Measurements from ENCODE around the gene IRF2.
A peak's percentile ranks its signal among the peaks of the same experiment; 100 is the strongest.

IRF2 gene

DNA sequence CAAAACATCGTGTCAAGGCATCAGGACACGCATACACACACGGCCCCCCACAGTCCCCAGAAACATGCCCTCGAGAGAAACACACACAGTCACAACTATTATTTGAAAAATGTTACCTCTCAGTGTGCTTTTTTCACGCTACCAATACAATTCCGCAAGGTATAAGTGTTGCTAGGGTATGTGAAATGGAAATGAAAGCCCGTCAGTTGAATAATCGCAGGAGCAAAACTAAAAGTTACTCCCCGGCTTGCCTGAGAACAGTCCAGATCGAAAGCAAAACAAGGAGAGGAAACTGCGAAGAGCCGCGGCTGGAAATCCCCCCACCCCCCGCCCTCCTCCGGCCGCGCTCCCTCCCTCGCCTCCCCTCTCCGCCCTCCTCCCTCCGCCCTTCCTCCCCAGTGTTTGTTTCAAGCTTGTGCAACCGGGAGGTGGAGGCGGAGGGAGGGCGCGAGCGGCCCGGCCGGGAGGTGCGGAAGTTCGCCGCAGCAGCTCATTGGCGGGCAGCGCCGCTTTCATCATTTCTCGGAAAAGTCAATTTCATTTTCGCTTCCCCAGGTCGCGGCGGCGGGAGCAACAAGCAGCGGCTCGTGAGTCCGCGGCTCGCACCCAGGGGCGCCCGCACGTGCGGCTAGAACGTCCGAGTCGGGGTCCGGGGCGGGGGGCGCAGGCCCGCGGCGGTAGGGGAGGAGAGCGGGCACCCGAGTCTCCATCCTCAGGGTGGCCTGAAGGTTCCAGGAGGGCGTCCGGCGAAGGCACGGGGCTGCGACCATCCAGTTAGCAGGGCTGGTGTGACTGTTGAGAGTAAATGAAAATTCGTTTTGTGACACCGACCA lies at the start of gene IRF2:
TSS of gene IRF2 (minus strand) at position 288 of the 833 bp plus-strand sequence. CDS start 45,486 bp downstream, outside the sequence.
- peak; percentile 57 to 79 for DNase-seq

DNA sequence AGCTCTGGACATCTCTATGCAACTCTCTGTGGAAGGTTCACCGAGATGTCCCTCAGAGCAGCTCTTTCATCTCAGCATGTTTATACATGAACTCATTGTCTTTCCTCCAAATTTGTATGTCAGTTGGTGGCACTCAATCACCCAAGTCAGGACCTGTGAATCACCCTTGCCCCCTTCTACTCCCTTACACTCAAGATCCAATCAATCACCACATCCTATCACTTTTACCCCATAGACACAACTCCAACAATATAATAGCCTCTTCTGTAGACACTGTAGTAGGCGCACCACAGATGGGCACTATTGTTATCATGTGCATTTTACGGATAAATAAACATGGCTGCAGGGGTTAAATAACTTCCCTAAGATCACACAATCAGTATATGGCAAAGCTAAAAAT lies 41.3 kb upstream of the IRF2 start:
- no peak for DNase-seq

DNA sequence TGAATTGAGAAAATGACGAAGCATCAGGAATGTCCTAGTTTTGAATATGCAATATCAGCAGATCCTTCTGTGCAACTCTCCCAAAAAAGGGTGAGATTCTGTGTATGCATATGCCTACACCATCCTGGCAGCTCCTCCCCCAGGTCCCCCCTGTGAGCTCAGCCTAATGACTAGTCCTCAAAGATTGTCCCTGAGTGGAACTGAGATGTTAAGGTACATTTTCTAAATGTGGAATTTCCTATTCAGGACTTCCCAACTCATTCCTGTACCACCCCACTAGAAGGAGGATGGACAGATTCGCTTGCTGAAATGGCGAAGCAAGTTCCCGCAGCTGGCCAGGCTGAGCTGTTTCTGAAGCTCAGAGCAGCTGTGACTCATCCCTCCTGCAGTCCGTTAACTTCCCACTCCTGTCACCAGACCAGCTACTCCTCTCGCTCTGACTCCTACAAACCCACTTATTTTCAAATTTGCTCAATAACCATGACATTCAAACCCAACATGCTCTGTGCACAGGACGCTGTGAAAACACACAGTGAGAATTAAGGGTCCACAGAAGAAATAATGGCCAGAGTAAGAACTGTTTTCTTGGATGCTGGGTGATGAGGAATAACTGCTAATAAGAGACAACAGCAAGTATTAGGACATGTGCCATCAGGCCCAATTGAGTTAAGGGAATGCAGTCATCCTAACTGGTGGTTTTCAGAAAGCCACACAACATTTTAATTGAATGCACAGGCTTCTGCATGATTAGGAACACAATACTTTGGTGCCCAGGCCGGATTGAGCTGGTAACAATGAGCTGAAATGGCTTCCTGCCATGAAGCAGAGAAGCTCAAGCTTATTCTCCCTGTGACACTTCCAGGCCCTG lies 40.0 kb upstream of the IRF2 start:
- no peak for DNase-seq

DNA sequence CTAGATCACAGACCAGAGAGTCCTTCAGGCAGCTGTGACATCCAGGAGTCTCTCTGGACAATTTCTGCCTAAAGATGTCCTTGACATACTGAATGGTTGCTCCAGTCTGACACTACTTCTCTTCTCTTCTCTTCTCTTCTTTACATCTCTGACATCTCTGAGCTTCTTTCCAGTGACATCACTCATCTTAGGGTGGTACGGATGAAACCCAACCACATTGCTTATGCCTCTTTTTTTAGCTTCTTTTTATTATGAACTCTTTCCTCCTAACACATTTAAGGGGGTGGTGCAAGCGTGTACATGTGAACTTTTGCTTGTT lies 39.4 kb upstream of the IRF2 start:
- no peak for DNase-seq

DNA sequence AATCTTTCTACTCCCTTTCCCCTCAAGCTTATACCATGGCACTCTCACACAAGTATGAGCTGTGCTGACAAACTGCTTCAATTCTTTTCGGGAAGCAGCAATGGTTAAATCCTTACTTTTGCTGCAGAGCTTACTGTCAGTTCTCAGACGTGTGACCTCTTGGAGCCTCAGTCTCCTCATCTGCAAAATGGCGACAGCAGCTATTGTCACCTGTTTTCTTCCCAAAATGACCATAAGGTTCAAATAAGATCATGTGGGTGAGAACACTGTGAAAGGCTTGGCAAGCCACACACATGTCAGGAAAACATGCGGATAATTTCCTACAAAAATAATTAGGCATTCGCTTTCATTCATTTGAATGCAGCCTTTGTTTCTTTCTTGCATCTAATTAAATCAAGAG lies 36.8 kb upstream of the IRF2 start:
- DNase-seq: no peak

DNA sequence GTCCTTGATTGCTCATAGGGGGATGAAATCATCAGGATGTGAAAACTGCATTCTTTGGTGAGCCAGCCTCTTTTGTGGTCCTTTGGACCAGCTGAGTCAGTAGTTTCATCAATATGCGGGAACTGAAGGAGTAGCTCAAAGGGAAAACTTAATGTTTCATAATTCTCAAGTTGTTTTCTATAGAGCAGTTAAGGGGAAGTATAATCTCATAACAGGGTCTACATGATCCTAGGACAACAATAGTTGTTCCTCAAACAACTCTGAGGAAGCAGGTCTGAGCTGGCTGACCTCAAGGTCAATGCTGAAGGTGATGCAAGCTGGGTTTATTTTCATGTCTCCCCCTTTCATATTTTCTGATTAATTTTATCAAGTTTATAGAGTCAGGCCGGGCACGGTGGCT lies 36.1 kb upstream of the IRF2 start:
- no peak for DNase-seq

DNA sequence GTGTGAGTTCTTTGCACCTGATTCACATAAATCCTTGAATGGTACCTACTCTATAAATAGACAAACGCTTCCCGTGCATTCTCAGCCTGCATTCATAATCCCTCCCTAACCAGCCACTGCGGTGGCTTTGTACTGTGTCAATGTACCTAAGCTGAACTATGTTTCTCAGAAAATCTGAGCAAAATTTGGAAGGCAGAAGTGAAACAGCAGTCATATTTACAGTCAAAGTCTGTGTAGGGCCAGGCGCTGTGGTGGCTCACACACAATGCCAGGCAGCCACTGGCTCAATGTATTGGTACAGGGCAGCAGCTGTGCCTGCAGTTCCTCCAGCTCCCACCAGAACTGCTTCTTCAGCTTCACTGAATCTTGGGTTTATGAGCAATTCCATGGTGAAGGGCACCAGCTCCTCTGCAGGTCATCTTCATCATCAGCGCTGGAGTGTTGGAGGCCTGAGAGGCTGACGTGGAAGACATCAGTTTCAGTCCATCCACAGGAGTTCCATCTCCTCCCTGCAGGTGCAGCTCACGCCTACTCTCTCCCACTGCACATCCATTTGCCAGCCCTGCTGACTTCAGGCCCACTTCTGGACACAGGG lies 32.3 kb upstream of the IRF2 start:
- DNase-seq: no peak

DNA sequence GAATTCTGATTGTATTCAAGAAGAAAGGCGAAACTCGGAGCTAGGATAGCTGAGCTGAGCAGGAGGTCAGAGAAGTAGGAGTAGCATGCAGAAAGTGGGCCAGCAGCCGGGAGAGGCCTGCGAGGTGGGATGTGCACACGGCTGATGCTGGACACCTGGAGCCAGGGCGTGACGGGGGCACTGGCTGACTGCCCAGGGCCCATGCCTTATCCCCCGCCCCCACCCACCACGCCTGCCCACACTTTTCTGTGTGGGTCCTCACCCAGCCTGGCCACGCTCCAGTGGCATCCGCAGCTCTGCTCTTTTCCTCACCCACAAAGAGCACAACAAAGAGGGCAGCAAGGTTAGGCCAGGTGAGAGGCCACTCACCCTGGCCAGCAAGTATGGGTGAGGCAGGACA lies 30.0 kb upstream of the IRF2 start:
- DNase-seq: no peak

DNA sequence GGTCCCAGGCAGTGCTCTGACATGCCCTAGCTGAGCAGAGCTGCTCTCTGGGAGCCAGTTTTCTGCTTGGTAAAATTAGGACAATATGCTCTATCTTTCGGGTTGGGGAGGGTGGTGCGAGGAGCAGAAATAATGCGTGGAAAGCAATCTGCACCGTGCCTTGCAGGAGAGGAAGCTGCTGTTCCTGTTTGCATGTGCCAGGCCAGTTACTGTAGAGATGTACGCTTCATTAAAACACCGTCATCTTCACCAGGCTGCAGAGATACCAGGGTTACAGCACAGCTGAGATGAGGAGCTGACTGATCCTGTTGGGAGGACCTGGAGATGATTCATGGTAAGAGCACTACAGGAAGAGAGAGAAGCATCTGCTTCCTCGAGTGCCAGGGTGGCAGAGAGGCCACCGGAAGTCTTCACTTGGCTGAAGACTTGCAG lies 29.5 kb upstream of the IRF2 start:
- DNase-seq: peak in 1 of 2 experiments; percentile 47

DNA sequence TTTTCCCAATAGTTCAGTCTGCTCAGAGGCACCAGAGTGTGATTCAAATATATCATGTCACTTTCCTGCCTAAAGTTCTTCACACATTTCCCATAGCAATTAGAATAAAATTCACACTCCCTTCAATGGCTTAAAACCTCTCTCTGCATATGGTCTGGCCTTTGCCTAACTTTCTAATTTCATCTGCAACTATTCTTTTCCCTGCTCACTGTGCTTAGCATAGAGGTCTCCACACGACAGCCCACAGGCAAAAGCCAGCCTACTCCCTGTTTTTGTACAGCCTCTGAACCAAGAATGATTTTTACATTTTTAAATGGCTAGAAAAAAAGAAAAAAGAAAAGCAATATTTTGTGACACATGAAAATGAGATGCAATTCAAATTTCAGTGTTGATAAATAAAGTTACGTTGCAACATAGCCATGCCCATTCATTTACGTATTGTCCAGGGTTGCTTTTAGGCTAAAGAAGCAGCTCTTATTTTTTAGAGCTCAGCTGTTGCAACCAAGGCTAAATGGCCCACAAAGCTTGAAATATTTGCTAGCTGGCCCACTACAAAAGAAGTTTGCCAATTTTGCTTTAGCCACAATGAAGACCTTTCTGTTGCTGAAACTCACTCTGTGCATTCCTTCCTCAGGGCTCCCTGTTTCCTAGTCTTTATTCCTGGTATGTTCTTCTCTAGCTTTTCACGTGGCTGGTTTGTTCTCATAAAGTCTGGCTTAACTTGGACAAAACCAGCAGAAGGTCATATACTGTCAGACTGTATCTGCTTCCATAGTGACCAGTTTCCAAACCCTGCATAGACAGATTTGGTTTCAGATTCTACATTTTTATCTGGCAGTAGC lies 26.6 kb upstream of the IRF2 start:
- no peak for DNase-seq

DNA sequence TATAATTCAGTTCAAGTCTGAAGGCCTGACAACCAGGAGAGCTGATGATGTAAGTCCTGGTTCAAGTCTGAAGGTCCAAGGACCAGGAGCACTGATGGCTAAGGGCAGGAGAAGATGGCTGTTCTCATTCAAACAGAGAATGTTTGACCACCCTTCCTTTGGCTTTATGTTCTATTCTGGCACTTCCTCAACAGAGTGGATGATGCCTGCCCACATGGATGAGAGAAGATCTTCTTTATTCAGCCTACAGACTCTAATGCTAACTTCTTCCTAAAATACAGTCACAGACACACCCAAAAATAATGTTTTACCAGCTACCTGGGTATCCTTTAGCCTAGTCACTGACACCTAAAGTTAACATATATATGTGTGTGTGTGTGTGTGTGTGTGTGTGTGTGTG lies 25.6 kb upstream of the IRF2 start:
- no peak for DNase-seq

DNA sequence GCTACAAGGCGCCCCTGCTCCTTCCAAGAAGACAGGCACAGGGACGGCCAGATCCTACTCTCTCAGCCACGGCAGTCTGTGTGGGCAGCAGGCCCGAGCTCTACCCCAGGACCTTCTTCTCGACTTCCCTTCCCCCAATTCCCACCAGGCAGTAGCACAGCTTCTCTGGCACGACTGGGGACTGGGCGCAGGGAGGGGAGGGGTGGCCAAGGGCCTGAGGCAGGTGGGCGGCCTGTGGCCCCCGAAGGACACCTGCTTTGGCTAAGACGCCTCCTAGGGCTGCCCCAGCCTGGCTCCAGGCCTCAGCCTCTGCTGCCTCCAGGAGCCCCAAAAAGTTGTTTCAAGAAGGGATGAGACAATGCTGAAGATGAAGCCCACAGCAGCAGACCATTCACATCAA lies 24.2 kb upstream of the IRF2 start:
- DNase-seq: no peak

DNA sequence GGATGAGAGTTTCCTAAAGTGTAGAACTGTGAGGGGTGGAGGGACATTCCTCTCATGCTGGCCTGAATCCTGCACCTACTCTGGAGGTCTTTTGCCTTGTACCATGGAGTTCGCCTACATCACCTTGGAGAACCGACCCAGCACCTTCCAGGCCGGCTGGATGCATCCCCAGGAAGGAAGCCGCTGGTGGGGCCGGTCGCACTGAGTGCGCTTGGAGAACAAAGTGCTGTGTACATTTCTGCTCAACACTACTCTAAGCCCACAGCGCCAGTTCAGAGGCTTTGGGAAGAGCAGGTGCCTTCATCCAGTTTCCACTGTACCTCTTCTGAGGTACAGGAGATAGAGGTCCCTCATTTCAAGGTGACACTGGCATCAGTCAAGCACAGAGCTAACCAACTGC lies 15.4 kb upstream of the IRF2 start:
- no peak for DNase-seq

DNA sequence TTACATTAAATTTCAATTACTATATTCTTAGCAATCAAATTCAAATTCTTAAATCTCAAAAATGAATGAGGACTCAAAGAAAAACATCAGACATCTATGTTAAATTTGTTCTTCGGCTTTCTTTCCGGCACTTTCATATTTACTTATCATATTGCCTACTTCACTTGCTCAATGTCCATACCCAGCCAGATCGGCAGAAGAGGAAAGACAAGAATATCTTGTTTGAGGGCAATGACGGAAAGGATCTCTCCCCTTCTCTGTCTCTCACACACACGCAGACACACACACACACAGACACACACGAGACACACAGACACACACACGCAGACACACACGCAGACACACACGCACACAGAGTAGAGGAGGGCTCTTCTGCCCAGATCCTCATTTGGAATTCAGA lies 13.2 kb upstream of the IRF2 start:
- no peak for DNase-seq

DNA sequence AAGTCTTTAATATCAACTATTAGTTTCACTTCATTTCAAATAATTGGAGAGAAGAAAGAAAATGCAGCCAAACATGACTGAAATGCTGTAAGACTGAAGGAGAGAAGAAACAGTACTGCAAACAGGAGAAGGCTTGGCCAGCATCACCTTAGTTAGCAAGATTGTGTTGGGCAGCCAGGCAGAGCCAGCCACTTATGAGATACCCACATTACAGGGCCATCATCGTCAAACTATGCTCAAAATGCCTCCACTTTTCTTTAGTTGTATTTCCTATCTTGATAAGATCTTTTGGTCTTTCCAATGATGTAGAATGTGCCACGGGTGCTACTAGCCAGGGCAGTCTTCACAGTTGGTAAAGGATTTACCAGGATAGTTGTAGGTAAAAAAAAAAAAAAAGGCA lies 10.9 kb upstream of the IRF2 start:
- no peak for DNase-seq

DNA sequence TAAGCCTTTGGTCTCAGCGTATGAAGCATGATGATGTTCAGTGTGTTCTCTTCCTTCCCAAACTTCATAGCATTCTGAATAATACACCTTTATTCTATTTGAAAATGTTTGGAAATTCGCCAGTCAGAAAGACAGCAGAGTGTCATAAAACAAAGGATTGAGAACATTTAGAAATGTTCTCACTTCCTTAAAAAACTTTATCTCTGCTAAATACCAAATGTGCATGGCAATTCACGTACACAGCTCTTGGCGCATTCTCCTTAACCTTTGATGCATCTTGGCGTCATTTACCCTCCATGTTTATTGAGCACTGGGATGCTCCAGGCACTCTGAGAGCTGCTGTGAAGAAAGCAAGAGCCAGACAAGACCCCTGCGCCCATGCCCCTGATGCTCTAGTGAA lies 7.2 kb upstream of the IRF2 start:
- no peak for DNase-seq

DNA sequence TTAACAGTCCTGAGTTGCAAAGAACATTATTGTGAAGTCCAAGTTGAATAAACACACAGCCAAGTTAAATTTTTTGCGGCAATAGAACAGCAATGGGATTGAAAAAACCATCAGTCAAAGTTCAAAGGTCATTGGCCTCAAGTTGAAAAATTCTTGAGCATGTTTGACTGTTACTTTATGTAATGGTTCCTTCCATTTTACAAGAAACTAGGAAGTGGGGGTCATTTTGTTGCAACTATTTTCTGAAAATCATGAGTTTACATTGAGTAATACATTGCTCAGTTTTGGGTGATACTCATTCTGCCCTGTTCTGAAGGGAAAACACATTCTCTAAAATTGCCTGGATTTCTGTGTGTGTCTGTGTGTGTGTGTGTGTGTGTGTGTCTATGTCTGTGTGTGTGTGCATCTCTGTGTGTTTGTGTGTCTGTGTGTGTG lies 5.2 kb upstream of the IRF2 start:
- DNase-seq: no peak

DNA sequence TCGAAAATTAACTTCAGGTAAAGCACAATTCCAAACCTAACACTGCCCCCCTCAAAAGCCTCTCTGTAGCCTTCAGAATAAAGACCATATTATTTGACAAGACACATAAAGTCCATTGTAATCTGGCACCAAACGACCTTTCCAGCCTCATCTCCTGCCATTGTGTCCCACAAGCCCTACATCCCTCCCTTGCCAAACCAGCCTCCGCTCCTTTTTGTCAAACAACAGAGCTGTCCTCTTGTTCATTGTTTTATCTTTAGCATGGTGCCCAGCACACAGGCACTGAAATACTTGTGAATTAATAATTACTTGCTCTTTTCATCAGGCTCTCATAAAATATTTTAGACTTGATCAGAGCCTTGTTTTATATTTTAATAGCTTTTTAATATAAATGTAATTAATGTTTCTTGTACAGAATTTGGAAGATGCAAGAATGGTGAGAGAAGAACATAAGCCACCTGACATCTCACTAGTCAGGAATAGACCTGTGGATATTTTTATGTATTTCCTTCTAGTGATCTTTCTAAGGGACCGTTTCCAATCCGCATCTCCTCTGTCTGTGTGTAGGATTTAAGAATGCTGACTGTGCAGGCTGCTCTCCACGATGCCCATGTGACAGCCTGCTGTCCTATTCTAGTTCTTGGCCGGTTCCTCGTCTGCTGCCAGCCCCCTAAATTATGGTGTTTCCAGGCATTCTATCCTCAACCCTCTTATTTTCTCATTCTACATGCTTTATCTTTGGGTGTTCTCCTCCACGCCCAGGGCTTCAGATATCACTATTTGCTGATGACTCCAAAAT lies 3.0 kb upstream of the IRF2 start:
- DNase-seq: no peak

DNA sequence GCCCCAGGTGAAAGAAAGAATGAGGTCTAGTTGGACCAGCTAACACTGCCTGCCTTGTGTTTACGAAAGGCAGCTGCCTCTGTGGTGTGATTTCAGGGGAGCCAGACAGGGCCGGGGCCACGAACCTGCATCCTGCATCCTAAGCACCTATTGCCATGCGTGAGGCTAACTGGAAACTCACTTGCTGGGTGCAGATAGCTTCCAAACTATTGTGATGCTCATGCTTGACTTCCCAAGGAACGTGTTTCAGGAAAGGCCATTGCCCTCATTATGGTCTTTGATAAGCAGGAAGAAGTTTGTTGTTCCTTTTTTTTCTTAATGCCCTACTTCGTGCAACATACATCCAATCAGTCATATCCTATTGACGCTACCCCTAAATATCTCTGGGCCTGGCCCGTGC lies 2.3 kb upstream of the IRF2 start:
- DNase-seq: no peak

DNA sequence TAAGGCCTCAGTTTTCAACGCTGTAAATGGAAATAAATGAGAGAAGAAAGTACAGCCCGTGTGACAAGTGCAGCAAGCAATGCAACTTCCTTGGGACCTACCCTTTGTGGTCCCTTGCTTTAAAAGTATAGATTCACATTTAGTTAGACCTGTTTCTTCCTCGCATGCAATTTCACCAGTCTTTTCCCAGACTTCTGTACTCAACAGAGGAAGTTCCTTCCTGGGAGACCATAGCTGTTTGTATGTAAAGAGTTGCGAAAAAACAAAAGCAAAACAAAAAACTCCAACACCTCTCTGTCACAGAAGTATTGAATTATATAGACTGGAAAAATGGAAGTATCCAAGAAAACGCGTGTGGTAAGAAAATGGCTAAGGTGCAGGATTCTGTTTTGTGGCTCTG lies 1.1 kb upstream of the IRF2 start:
- DNase-seq: no peak

DNA sequence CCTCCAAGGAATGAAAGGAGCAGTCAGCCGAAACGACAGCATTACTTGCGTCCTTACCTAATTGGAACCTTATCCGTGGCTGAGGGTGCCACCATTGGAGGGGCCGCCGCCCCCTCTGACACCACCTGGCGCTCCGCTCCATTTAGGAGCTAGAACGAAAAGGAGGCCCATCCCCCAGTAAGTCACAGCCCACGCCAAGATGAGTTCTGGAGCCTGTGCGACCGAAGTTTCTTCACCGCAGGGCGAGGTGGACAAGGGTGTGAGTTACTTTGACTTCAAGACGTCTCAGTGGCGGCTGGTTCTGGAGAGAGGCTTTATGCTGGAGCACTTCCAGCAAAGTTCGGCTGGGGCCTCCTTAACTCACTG lies 729 bp upstream of the IRF2 start:
- DNase-seq: no peak

All from cerebellar nuclear complex (tissue), 1 donor.